A549 (cell line): Measurements from ENCODE around the gene IMMT. TPM values are rescaled to one million over a fixed set of nuclear protein-coding genes. Genes with fewer than 3 reads are reported as not detected.

ENCODE experiments used
- ATAC-seq, 2 experiments: fragments of 200-7000 bp in 1 of 2; fragments of >200 bp in 1 of 2; cut with Nextera tagmentation in 1 of 2; cut with Tn5 transposase in 1 of 2; 3 replicates each; pipeline versions ENCODE4 v1.8.0 to v1.9.1; 2018 to 2020; ENCODE audit warnings: mild to moderate bottlenecking in 1 of 2, moderate library complexity in 1 of 2
- CTCF ChIA-PET: fragments of 300-600 bp; sonication (Branson Sonifier 250); formaldehyde crosslinking; extraction: SDS; loops from one replicate; lab custom pipeline; 2021; ENCODE audit warnings: antibody characterized with exemption, inconsistent platforms; lab: Yijun Ruan, JAX
- POLR2A ChIA-PET: fragments of 350-600 bp; formaldehyde crosslinking; extraction: SDS; loops from one replicate; lab custom pipeline; 2021; ENCODE audit warnings: antibody characterized with exemption, inconsistent platforms; lab: Yijun Ruan, JAX
- DNase-seq, 2 experiments: peaks; one replicate each; pipeline versions ENCODE4 v3.0.0 to v3.0.0-alpha.2; 2011 to 2016; ENCODE audit warnings: low read depth in 1 of 2, low spot score in 1 of 2
- FAIRE-seq: peaks from 2 replicates; lab custom pipeline; 2011; peaks lifted over from hg19 to GRCh38; lab: Jason Lieb, UNC
- H3K27ac ChIP-seq, 2 experiments: fragments of >200 bp; sonication (Bioruptor Twin); formaldehyde crosslinking; 3 replicates each; pipeline ENCODE4 v1.5.1; 2016 to 2017
- H3K4me1 ChIP-seq: fragments of >200 bp; sonication (Bioruptor Twin); formaldehyde crosslinking; 3 replicates; pipeline ENCODE4 v1.6.1; 2016
- H3K4me2 ChIP-seq: fragments of >200 bp; sonication (Bioruptor Twin); formaldehyde crosslinking; 3 replicates; pipeline ENCODE4 v1.6.1; 2016
- H3K4me3 ChIP-seq: fragments of >200 bp; sonication (Bioruptor Twin); formaldehyde crosslinking; 3 replicates; pipeline ENCODE4 v1.5.1; 2016
- H3K9me3 ChIP-seq: fragments of >200 bp; sonication (Bioruptor Twin); formaldehyde crosslinking; 3 replicates; pipeline ENCODE4 v1.6.1; 2016
- CBX2 ChIP-seq: fragments of 200-600 bp; sonication (generic); IDR thresholded peaks from 2 replicates; pipeline ENCODE4 v1.6.1; 2016; ENCODE audit warnings: low read depth, mild to moderate bottlenecking, borderline replicate concordance
- CHD4 ChIP-seq: fragments of 200-600 bp; sonication (generic); IDR thresholded peaks from 2 replicates; pipeline ENCODE4 v1.6.1; 2016; ENCODE audit warnings: antibody characterized with exemption, mild to moderate bottlenecking, borderline replicate concordance
- EHMT2 ChIP-seq: fragments of 200-600 bp; sonication (generic); IDR thresholded peaks from 2 replicates; pipeline ENCODE4 v1.6.1; 2016; ENCODE audit warnings: antibody characterized with exemption, low read depth, mild to moderate bottlenecking, moderate library complexity
- ESRRA ChIP-seq: fragments of 150-350 bp; IDR thresholded peaks from 2 replicates; pipeline ENCODE4 v1.6.1; 2014; ENCODE audit warnings: mild to moderate bottlenecking, low read length, borderline replicate concordance
- FOSL2 ChIP-seq, 2 experiments: fragments of 450-650 bp in 1 of 2; fragments of >200 bp in 1 of 2; sonication (Bioruptor Twin) in 1 of 2; formaldehyde crosslinking; IDR thresholded peaks; 2 replicates each; pipeline versions ENCODE4 v1.5.0 to v1.6.1; 2016 to 2020; ENCODE audit warnings: mild to moderate bottlenecking in 1 of 2, moderate library complexity in 1 of 2
- GATA3 ChIP-seq: IDR thresholded peaks from 2 replicates; pipeline ENCODE4 v1.6.1; 2012; ENCODE audit warnings: borderline replicate concordance
- HEYL ChIP-seq: fragments of 250-450 bp; sonication (Bioruptor Pico); IDR thresholded peaks from 2 replicates; pipeline ENCODE4 v1.8.0; 2021; ENCODE audit warnings: mild to moderate bottlenecking, moderate library complexity
- HOXA7 ChIP-seq: fragments of 250-450 bp; sonication (Bioruptor Pico); IDR thresholded peaks from 2 replicates; pipeline ENCODE4 v1.5.0; 2020; ENCODE audit warnings: mild to moderate bottlenecking, moderate library complexity
- HOXB13 ChIP-seq: fragments of 250-450 bp; sonication (Bioruptor Pico); IDR thresholded peaks from 2 replicates; pipeline ENCODE4 v1.5.0; 2020; ENCODE audit warnings: low read depth, mild to moderate bottlenecking, moderate library complexity
- HOXB5 ChIP-seq: fragments of 250-450 bp; sonication (Bioruptor Pico); IDR thresholded peaks from 2 replicates; pipeline ENCODE4 v1.5.0; 2020; ENCODE audit warnings: mild to moderate bottlenecking, moderate library complexity
- JUN ChIP-seq, 2 experiments: fragments of >200 bp; sonication (Bioruptor Twin); formaldehyde crosslinking; IDR thresholded peaks; 2 replicates in 1 of 2; 3 replicates in 1 of 2; pipeline ENCODE4 v1.6.1; 2016 to 2017
- KDM1A ChIP-seq: fragments of 200-600 bp; sonication (generic); IDR thresholded peaks from 2 replicates; pipeline ENCODE4 v1.6.1; 2016; ENCODE audit warnings: low read depth, mild to moderate bottlenecking
- KDM5A ChIP-seq: fragments of 200-600 bp; sonication (generic); IDR thresholded peaks from 2 replicates; pipeline ENCODE4 v1.6.1; 2016; ENCODE audit warnings: antibody characterized with exemption, mild to moderate bottlenecking
- MAZ ChIP-seq: fragments of 150-350 bp; IDR thresholded peaks from 2 replicates; pipeline ENCODE4 v1.6.1; 2014; ENCODE audit warnings: antibody characterized with exemption, low read depth, low read length, borderline replicate concordance
- NR3C1 ChIP-seq: fragments of >200 bp; sonication (Bioruptor Twin); formaldehyde crosslinking; IDR thresholded peaks from 3 replicates; pipeline ENCODE4 v1.6.1; 2017
- POLR2A ChIP-seq: IDR thresholded peaks from 2 replicates; pipeline ENCODE4 v1.6.1; 2012; ENCODE audit warnings: mild to moderate bottlenecking, low read length
- RCOR1 ChIP-seq: fragments of 150-350 bp; IDR thresholded peaks from 2 replicates; pipeline ENCODE4 v1.6.1; 2014; ENCODE audit warnings: antibody characterized with exemption, low read length, low read depth
- RFX5 ChIP-seq: fragments of 450-650 bp; IDR thresholded peaks from 2 replicates; pipeline ENCODE4 v1.7.1; 2014; ENCODE audit warnings: antibody characterized with exemption, mild to moderate bottlenecking, moderate library complexity
- SMC3 ChIP-seq: fragments of >200 bp; sonication (Bioruptor Twin); formaldehyde crosslinking; IDR thresholded peaks from 3 replicates; pipeline ENCODE4 v1.6.1; 2018; ENCODE audit warnings: inconsistent platforms
- SREBF2 ChIP-seq: fragments of 450-650 bp; IDR thresholded peaks from 2 replicates; pipeline ENCODE4 v1.6.1; 2014; ENCODE audit warnings: mild to moderate bottlenecking, moderate library complexity
- ZSCAN20 ChIP-seq: fragments of 250-450 bp; sonication (Bioruptor Pico); IDR thresholded peaks from 2 replicates; pipeline ENCODE4 v1.8.0; 2022; ENCODE audit warnings: mild to moderate bottlenecking, moderate library complexity
- WGBS: methylation state at CpG from one replicate; pipeline ENCODE4 v1.1.6; 2017; ENCODE audit errors: missing lambda C conversion rate; 5-methylcytosine and 5-hydroxymethylcytosine counted together
- polyA plus RNA-seq, 4 experiments: library from polyadenylated mRNA; depleted of rRNA in 3 of 4; stranded (reverse); fragments of >200 nt; fragmentation: RNase III in 1 of 4; extraction: RNeasy Plus Mini Kit Qiagen cat#74134 plus additional on column Dnase treatment in 1 of 4; gene quantifications; 2 replicates in 3 of 4; 3 replicates in 1 of 4; pipeline ENCODE4 v1.2.3, GENCODE V29; 2011 to 2017
- TF ChIP-seq, protein P1 (sequence below): fragments of 250-450 bp; sonication (Bioruptor Pico); IDR thresholded peaks from 2 replicates; pipeline ENCODE4 v1.5.0; 2021; ENCODE audit warnings: mild to moderate bottlenecking, moderate library complexity, borderline replicate concordance
- TF ChIP-seq, protein P2 (sequence below): fragments of >200 bp; sonication (Bioruptor Twin); formaldehyde crosslinking; IDR thresholded peaks from 2 replicates; pipeline ENCODE4 v1.6.1; 2016
- TF ChIP-seq, protein P3 (sequence below): IDR thresholded peaks from 2 replicates; pipeline ENCODE4 v1.6.1; 2012
- TF ChIP-seq, protein P4 (sequence below): fragments of >200 bp; sonication (Bioruptor Twin); formaldehyde crosslinking; IDR thresholded peaks from 3 replicates; pipeline ENCODE4 v1.5.1; 2016
- TF ChIP-seq, protein P5 (sequence below): fragments of 250-450 bp; sonication (Bioruptor Pico); IDR thresholded peaks from 2 replicates; pipeline ENCODE4 v1.5.0; 2020; ENCODE audit warnings: low read depth, mild to moderate bottlenecking, moderate library complexity
- TF ChIP-seq, protein P6 (sequence below): fragments of >200 bp; sonication (Bioruptor Twin); formaldehyde crosslinking; IDR thresholded peaks from 3 replicates; pipeline ENCODE4 v1.6.1; 2016

IMMT gene
- polyA plus RNA-seq, 2 of the 4 experiments (the other 2 are of a cell fraction) = 101 to 126 TPM

DNA sequence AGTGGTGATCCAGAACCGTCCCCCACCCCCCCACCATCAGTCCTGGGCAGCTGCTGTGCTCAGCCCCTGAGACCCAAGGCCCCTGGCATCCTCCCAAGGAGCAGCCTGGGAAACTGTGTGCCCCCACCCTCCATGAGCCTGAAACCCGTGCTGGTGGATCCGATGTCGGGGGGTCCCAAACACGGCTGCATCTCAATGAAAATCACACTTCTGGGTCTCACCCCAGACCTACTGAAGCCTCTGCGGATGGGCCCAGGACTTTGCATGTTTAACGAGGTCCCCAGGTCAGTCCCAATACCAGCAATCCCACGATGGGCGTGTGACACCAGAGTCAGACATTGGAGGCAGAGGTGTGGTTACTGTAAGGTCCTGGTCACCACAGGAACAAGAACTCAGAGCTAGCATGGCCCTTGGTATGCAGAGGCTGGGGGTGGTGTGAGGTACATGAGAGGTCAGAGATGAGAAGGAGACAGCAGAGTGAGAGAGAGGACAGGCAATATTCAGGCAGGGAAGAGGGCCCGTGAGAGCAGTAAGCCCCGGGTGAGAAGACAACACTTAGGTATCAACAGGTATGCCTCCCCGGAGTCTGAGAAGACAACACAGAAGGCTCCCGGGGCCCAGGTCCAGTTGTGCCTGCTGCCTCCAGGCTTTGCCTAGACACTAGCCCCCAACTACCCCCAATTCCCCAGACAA lies 36.6 kb upstream of the IMMT start:
- ChIA-PET CTCF (interaction anchor here (1.0 to 2.9 kb wide), 2 partner anchors 11 to 32 kb away, joined by 3 to 14 read pairs; partner anchors contain the start of gene MRPL35), POLR2A (no interaction called here)
- Histone ChIP-seq H3K4me2 (no peak overlapping the region), H3K4me3 (no peak overlapping the region), H3K4me1 (no peaks in the 10 kb centered on the region), H3K9me3 (no peaks in the 10 kb centered on the region), H3K27ac (no peak overlapping the region)
- FAIRE-seq (no peak), DNase-seq (no peak), ATAC-seq (no peak; a peak in 1 of 6 replicates)
- WGBS = 78% methylated on average over 12 of the region's 13 CpGs
- TF ChIP-seq RCOR1 (no peak), FOSL2 (IDR thresholded peaks at IDR 0.05) (no peak), FOSL2 (CRISPR knock-in tag; IDR thresholded peaks at IDR 0.05) (no peak), SREBF2 (no peak), HOXB13 (CRISPR knock-in tag) (no peak), CBX2 (no peak), KDM5A (no peak), KDM1A (no peak), GATA3 (no peak), POLR2A (no peak), SMC3 (no peak), EHMT2 (no peak), MAZ (no peak), CHD4 (no peak)
- TF ChIP-seq, protein P1, sequence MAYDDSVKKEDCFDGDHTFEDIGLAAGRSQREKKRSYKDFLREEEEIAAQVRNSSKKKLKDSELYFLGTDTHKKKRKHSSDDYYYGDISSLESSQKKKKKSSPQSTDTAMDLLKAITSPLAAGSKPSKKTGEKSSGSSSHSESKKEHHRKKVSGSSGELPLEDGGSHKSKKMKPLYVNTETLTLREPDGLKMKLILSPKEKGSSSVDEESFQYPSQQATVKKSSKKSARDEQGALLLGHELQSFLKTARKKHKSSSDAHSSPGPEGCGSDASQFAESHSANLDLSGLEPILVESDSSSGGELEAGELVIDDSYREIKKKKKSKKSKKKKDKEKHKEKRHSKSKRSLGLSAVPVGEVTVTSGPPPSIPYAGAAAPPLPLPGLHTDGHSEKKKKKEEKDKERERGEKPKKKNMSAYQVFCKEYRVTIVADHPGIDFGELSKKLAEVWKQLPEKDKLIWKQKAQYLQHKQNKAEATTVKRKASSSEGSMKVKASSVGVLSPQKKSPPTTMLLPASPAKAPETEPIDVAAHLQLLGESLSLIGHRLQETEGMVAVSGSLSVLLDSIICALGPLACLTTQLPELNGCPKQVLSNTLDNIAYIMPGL = no peak
- TF ChIP-seq, protein P2, sequence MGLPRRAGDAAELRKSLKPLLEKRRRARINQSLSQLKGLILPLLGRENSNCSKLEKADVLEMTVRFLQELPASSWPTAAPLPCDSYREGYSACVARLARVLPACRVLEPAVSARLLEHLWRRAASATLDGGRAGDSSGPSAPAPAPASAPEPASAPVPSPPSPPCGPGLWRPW = no peak
- TF ChIP-seq, protein P3, sequence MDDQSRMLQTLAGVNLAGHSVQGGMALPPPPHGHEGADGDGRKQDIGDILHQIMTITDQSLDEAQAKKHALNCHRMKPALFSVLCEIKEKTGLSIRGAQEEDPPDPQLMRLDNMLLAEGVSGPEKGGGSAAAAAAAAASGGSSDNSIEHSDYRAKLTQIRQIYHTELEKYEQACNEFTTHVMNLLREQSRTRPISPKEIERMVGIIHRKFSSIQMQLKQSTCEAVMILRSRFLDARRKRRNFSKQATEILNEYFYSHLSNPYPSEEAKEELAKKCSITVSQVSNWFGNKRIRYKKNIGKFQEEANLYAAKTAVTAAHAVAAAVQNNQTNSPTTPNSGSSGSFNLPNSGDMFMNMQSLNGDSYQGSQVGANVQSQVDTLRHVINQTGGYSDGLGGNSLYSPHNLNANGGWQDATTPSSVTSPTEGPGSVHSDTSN = no peak

DNA sequence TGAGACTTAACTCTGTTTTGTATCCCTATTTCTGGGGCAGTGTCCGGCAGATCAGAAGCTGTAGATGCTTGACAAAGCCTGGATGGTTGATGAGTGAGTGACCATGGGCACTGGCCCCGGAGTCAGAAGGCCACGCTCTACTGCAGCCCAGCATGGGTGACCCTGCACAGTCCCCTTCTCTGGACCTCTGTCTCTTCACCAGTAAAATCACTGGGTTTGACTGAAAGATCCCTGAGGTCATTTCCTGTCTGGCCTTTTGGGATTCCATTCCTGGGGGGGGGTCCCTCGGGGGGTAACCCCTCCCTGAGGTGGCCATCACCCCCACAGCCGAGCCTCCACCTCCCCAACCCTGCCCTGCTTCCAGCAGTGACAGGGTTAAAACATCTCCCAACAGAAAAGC lies 35.7 kb upstream of the IMMT start:
- no peak for ATAC-seq
- ChIA-PET CTCF (interaction anchor here (2.9 kb wide), 1 partner anchor 10 kb away, joined by 14 read pairs; no protein-coding TSS in a partner anchor), POLR2A (no interaction called here)
- Histone ChIP-seq H3K27ac (no peak overlapping the region), H3K9me3 (no peaks in the 10 kb centered on the region), H3K4me3 (no peak overlapping the region), H3K4me2 (no peak overlapping the region), H3K4me1 (no peaks in the 10 kb centered on the region)
- no peak for FAIRE-seq
- DNase-seq = no peak
- TF ChIP-seq HEYL (CRISPR knock-in tag) (no peak), ESRRA (no peak), JUN (IDR thresholded peaks at IDR 0.05) (no peak), RFX5 (no peak), NR3C1 (no peak), CHD4 (no peak), ZSCAN20 (CRISPR knock-in tag) (no peak), HOXA7 (CRISPR knock-in tag) (no peak), HOXB5 (CRISPR knock-in tag) (no peak), GATA3 (no peak)
- TF ChIP-seq, protein P1 = no peak
- TF ChIP-seq, protein P4, sequence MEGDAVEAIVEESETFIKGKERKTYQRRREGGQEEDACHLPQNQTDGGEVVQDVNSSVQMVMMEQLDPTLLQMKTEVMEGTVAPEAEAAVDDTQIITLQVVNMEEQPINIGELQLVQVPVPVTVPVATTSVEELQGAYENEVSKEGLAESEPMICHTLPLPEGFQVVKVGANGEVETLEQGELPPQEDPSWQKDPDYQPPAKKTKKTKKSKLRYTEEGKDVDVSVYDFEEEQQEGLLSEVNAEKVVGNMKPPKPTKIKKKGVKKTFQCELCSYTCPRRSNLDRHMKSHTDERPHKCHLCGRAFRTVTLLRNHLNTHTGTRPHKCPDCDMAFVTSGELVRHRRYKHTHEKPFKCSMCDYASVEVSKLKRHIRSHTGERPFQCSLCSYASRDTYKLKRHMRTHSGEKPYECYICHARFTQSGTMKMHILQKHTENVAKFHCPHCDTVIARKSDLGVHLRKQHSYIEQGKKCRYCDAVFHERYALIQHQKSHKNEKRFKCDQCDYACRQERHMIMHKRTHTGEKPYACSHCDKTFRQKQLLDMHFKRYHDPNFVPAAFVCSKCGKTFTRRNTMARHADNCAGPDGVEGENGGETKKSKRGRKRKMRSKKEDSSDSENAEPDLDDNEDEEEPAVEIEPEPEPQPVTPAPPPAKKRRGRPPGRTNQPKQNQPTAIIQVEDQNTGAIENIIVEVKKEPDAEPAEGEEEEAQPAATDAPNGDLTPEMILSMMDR = no peak
- TF ChIP-seq, protein P5, sequence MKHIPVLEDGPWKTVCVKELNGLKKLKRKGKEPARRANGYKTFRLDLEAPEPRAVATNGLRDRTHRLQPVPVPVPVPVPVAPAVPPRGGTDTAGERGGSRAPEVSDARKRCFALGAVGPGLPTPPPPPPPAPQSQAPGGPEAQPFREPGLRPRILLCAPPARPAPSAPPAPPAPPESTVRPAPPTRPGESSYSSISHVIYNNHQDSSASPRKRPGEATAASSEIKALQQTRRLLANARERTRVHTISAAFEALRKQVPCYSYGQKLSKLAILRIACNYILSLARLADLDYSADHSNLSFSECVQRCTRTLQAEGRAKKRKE (CRISPR knock-in tag) = no peak
- TF ChIP-seq, protein P2 = no peak
- TF ChIP-seq, protein P6, sequence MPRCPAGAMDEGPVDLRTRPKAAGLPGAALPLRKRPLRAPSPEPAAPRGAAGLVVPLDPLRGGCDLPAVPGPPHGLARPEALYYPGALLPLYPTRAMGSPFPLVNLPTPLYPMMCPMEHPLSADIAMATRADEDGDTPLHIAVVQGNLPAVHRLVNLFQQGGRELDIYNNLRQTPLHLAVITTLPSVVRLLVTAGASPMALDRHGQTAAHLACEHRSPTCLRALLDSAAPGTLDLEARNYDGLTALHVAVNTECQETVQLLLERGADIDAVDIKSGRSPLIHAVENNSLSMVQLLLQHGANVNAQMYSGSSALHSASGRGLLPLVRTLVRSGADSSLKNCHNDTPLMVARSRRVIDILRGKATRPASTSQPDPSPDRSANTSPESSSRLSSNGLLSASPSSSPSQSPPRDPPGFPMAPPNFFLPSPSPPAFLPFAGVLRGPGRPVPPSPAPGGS = no peak
- WGBS = 62% methylated on average over 5 of the region's 5 CpGs
